Choroid plexus epithelial cell (primary cell): ENCODE data around the gene ST3GAL3.

Experiments used
- DNase-seq: peaks from one replicate; pipeline ENCODE4 v3.0.0-alpha.2; 2010; ENCODE audit warnings: low read depth
- H3K4me3 ChIP-seq: 2 replicates; pipeline ENCODE4 v1.5.1; 2011; ENCODE audit warnings: low read depth, mild to moderate bottlenecking, control low read depth, low read length, moderate library complexity
- TF ChIP-seq, protein P1 (sequence below): conservative IDR thresholded peaks from 2 replicates; pipeline ENCODE4 v1.5.1; 2011; ENCODE audit warnings: low read depth, mild to moderate bottlenecking, control low read depth, inconsistent platforms, low read length, moderate library complexity

The ST3GAL3 gene

DNA sequence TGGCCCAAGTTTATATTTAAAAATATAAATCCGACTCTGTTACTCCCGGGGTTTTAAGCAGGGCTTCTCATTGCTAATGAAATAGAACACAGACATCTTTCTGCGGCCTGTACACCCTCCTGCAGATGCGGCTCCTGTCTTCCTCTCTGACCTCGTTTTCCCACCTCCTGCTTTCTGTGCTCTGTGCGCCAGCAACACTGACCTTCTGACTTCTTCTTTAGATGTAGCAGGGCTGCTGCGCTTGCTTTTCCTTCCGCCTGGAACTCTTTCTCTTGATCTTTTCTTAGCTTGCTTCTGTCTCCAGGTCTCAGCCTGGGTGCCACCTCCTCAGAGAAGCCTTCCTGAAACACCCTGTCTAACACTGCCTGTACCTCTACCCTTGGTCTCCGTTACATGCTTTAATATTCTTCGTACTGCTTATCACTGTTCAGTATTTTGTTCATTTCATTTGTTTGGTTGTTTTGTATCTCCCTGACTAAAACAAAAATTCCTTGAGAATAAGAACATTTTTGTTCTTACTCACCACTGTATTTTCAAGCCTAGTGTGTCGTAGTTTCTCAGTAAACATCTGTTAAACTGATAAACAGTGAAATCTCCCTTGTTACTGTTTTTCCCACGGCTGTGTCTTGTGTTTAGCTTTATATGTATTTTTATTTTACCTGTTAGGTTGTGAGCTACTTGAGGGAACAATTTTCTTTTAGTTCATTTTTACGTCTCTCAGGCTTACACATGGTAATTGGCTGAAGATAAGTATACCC lies 79.0 kb downstream of the ST3GAL3 start:
- H3K4me3 ChIP-seq, result no peak overlapping the region
- DNase-seq, result peak; percentile 60
- TF ChIP-seq, protein P1, sequence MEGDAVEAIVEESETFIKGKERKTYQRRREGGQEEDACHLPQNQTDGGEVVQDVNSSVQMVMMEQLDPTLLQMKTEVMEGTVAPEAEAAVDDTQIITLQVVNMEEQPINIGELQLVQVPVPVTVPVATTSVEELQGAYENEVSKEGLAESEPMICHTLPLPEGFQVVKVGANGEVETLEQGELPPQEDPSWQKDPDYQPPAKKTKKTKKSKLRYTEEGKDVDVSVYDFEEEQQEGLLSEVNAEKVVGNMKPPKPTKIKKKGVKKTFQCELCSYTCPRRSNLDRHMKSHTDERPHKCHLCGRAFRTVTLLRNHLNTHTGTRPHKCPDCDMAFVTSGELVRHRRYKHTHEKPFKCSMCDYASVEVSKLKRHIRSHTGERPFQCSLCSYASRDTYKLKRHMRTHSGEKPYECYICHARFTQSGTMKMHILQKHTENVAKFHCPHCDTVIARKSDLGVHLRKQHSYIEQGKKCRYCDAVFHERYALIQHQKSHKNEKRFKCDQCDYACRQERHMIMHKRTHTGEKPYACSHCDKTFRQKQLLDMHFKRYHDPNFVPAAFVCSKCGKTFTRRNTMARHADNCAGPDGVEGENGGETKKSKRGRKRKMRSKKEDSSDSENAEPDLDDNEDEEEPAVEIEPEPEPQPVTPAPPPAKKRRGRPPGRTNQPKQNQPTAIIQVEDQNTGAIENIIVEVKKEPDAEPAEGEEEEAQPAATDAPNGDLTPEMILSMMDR, result no peak

DNA sequence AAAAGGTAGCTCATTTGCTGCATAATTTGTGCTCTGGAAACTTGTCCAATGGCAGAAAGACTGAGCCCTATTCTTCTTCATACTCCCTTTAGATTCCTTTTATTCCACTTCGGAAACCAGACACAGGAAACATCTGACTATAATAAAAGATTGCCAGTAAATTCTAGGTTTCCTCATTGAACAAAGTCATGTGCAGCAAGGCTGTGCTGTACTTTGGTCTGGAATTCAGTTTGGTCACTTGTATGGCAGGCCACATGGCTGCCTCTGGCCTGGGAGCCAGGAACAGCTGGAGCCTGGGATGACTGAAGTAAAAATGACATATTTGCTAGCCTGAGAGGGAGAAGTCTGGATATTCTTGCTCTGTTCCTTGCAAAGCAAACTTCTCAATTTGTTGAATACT lies 79.6 kb downstream of the ST3GAL3 start:
- TF ChIP-seq, protein P1, result no peak
- peak; percentile 64 for DNase-seq
- no peak overlapping the region for H3K4me3 ChIP-seq

GRCh38 chr1:43789604-43790550 lies 82.5 kb downstream of the ST3GAL3 start:
- TF ChIP-seq, protein P1, result no peak
- DNase-seq, result no peak

GRCh38 chr1:43791243-43791642 lies 83.9 kb downstream of the ST3GAL3 start:
- no peak overlapping the region for H3K4me3 ChIP-seq
- TF ChIP-seq, protein P1, result no peak
- no peak for DNase-seq

More at GRCh38 chr1:43789604-43790550, 82.5 kb downstream of the ST3GAL3 start:
- no peak overlapping the region for H3K4me3 ChIP-seq

- TF ChIP-seq, protein P1, result no peak
- peak overlapping the region; percentile 25 for H3K4me3 ChIP-seq
- DNase-seq, result peak; percentile 87
Observed at GRCh38 chr1:43796111-43796581, 88.8 kb downstream of the ST3GAL3 start.

- TF ChIP-seq, protein P1, result no peak
- DNase-seq, result no peak
Observed at GRCh38 chr1:43797891-43798290, 90.6 kb downstream of the ST3GAL3 start.

More at GRCh38 chr1:43797891-43798290, 90.6 kb downstream of the ST3GAL3 start:
- no peak overlapping the region for H3K4me3 ChIP-seq
